NT2/D1 (cell line): ENCODE data around the gene NAALADL2.

Experiments
- DNase-seq: peaks from one replicate; pipeline ENCODE4 v3.0.0-alpha.2; 2011; ENCODE audit warnings: low read depth, low spot score
- H3K27me3 ChIP-seq: 2 replicates; pipeline ENCODE4 v1.6.0; 2011; ENCODE audit warnings: mild to moderate bottlenecking; ENCODE audit not compliant: insufficient read length, insufficient read depth
- H3K36me3 ChIP-seq: 2 replicates; pipeline ENCODE4 v1.6.1; 2011; ENCODE audit warnings: mild to moderate bottlenecking, low read length, mixed read lengths; ENCODE audit not compliant: insufficient read depth, insufficient read length
- H3K4me1 ChIP-seq: 2 replicates; pipeline ENCODE4 v1.5.1; 2011; ENCODE audit not compliant: insufficient read depth, insufficient read length
- H3K4me3 ChIP-seq: 2 replicates; pipeline ENCODE4 v1.5.1; 2011; ENCODE audit warnings: low read depth; ENCODE audit not compliant: insufficient read length
- H3K9ac ChIP-seq: 2 replicates; pipeline ENCODE4 v1.6.0; 2011; ENCODE audit warnings: low read depth; ENCODE audit not compliant: insufficient read length
- H3K9me3 ChIP-seq: 2 replicates; pipeline ENCODE4 v1.5.1; 2011; ENCODE audit warnings: mild to moderate bottlenecking, low read length; ENCODE audit not compliant: insufficient read depth
- SUZ12 ChIP-seq: IDR thresholded peaks from 2 replicates; pipeline ENCODE4 v1.6.1; 2011; ENCODE audit not compliant: insufficient read length, insufficient read depth; ENCODE audit errors: extremely low read depth
- YY1 ChIP-seq: IDR thresholded peaks from 2 replicates; pipeline ENCODE4 v1.6.1; 2011; ENCODE audit not compliant: insufficient read length, insufficient read depth
- ZNF274 ChIP-seq: IDR thresholded peaks from 2 replicates; pipeline ENCODE4 v1.6.1; 2011; ENCODE audit warnings: mild to moderate bottlenecking, low read depth, low read length

The NAALADL2 gene

DNA sequence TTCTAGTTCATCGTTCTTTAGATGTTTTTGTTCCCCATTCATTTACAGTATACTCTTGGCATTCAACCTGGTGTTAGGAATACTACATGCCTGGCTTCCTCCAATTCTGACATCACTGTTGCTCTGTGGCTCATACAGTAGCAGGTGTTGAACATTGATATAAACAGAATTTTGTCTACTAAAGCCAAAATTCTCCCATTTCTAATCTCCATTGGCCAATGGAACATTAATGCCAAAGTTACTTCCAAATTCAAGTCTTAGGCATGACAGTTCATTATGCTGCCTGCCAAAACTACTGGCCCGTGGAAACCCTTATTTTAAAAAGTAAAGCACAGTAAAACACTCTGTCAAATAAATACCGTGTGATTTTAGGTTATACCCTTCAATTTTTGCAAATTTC is 368.0 kb downstream of the NAALADL2 start:
- no peak overlapping the region for H3K9ac ChIP-seq
- TF ChIP-seq ZNF274 (no peak), YY1 (no peak), SUZ12 (no peak)
- no peaks in the 10 kb centered on the region for H3K9me3 ChIP-seq
- H3K4me1 ChIP-seq: no peaks in the 10 kb centered on the region
- no peaks in the 10 kb centered on the region for H3K36me3 ChIP-seq
- H3K27me3 ChIP-seq: no peaks in the 10 kb centered on the region
- DNase-seq: no peak
- no peak overlapping the region for H3K4me3 ChIP-seq

DNA sequence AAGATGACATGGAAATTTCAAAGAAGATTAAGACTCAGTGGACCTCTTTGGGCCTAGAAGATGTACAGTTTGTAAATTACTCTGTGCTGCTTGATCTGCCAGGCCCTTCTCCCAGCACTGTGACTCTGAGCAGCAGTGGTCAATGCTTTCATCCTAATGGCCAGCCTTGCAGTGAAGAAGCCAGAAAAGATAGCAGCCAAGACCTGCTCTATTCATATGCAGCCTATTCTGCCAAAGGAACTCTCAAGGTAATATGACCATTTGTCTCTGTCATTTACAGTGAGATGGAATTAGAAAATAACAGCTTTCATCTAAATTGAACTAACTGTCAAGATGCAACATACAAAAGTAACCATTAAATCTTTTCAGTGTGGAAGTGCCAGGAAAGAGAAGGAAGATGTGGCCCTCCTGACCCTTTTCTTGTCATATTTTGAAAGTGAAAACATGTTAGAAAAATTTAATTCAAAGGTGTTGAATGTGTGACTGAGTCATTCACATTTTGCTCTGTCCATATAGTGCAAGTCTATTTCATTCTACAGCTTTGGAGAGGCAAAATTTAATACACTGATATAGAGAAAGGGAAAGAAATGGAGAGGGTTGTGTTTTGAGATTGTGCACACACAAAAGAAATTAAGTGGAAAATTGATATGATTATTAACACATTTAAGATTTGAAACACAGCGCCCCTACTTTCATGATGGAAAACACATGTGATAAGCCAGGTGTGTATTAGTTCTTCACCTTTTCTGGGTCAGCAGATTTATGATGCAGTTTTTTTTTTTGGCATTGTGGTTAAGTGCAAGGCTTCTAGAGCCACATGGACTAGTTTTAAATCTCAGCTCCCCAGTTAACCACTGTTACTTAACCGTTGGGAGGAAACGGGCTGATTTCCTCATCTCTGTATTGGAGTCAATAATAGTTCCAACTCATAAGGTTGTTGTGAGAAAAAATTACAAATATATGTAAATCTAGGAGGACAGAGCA is 375.1 kb downstream of the NAALADL2 start:
- Histone ChIP-seq H3K4me1 (no peaks in the 10 kb centered on the region), H3K4me3 (no peak overlapping the region), H3K36me3 (no peaks in the 10 kb centered on the region), H3K9me3 (no peaks in the 10 kb centered on the region), H3K9ac (no peak overlapping the region), H3K27me3 (no peaks in the 10 kb centered on the region)
- no peak for TF ChIP-seq SUZ12
- no peak for TF ChIP-seq YY1
- TF ChIP-seq ZNF274: no peak
- no peak for DNase-seq

DNA sequence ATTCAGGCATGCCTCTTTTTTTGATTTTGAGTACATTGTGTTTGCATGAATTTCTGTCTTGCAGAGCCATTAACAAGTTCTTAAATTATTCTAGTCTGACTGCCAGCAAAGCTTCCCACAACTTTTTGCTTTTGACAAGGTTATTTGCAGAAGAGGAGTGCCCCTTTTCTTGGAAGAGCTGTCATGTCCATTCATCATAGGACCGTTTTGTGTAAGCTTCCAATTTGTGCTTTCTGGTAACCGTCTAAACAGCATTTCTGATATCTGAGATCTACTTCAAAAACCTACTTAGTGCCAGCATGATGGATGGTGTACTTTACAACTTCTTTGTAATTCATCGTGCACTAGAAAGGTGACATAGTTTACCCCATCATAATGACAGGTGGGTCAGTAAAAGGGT is 379.7 kb downstream of the NAALADL2 start:
- TF ChIP-seq YY1 (no peak), SUZ12 (no peak), ZNF274 (no peak)
- H3K36me3 ChIP-seq: no peaks in the 10 kb centered on the region

DNA sequence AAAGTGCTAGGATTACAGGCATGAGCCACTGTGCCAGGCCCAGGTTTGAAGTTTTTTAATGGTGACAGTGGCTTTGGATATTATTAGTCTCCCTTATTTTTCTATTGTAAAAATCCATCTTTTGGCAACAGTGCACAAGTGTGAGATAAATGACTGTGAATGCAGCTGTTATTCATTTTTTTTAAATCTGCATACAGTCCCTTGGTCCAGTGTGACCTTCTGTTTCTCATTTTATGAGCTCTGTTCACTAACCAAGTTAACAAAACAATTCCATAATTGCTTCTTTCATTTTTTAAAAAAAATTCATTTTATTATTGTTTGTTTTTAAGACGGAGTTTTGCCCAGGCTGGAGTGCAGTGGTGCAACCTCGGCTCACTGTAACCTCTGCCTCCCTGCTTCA is 381.8 kb downstream of the NAALADL2 start:
- H3K27me3 ChIP-seq: no peaks in the 10 kb centered on the region
- no peaks in the 10 kb centered on the region for H3K4me1 ChIP-seq
- no peaks in the 10 kb centered on the region for H3K36me3 ChIP-seq
- no peak overlapping the region for H3K4me3 ChIP-seq
- H3K9me3 ChIP-seq: no peaks in the 10 kb centered on the region
- no peak overlapping the region for H3K9ac ChIP-seq
- TF ChIP-seq YY1 (no peak), SUZ12 (no peak), ZNF274 (no peak)
- no peak for DNase-seq

More for the DNA sequence above, 379.7 kb downstream of the NAALADL2 start:
- Histone ChIP-seq H3K4me1 (no peaks in the 10 kb centered on the region), H3K9ac (no peak overlapping the region), H3K27me3 (no peaks in the 10 kb centered on the region), H3K4me3 (no peak overlapping the region), H3K9me3 (no peaks in the 10 kb centered on the region)
- no peak for DNase-seq

DNA sequence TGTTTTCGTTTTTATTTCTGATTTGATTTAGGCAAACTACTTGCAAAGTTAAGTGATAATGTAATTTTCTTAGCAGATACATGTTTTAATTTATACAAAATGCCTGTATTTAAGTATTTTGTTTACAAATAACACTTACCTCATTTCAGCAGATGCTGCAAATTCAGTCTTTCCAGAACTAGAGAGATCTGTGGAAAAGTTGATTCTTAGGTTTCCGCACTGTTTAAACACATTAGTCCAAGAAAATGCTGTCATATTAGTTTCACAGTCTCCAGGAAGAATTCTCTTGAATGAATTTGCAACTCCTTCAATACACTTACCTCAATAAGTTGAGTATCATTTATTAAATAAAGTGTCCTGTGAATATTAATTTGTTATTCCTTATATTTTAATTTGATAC is 383.1 kb downstream of the NAALADL2 start:
- Histone ChIP-seq H3K27me3 (no peaks in the 10 kb centered on the region), H3K4me3 (no peak overlapping the region)
- TF ChIP-seq ZNF274: no peak
- TF ChIP-seq YY1: no peak

DNA sequence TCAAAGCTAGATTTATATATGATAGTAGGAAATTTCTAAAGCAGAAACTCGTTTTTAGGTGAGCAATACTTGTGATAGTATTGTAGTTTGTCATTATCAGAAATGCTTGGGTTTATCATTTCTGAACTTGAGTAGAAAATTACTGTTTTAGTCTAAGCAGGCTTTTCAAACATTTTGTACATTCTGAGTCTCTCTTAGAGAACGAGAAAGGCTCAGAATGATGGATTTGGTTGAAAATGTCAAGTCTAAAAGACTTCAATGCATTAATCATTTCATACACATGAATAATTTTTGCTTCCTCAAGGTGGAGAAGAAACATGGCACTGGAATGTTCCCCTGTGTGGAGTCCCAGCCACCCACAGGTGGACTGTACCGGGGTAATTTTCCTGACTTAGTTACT is 387.1 kb downstream of the NAALADL2 start:
- no peak for TF ChIP-seq ZNF274
- TF ChIP-seq SUZ12: no peak
- no peak for TF ChIP-seq YY1
- no peak overlapping the region for H3K4me3 ChIP-seq
- H3K9ac ChIP-seq: no peak overlapping the region
- no peaks in the 10 kb centered on the region for H3K4me1 ChIP-seq
- no peak for DNase-seq
- H3K27me3 ChIP-seq: no peaks in the 10 kb centered on the region
- no peaks in the 10 kb centered on the region for H3K36me3 ChIP-seq
- no peaks in the 10 kb centered on the region for H3K9me3 ChIP-seq

More for the DNA sequence above, 383.1 kb downstream of the NAALADL2 start:
- DNase-seq: no peak
- Histone ChIP-seq H3K36me3 (no peaks in the 10 kb centered on the region), H3K4me1 (no peaks in the 10 kb centered on the region), H3K9ac (no peak overlapping the region), H3K9me3 (no peaks in the 10 kb centered on the region)

DNA sequence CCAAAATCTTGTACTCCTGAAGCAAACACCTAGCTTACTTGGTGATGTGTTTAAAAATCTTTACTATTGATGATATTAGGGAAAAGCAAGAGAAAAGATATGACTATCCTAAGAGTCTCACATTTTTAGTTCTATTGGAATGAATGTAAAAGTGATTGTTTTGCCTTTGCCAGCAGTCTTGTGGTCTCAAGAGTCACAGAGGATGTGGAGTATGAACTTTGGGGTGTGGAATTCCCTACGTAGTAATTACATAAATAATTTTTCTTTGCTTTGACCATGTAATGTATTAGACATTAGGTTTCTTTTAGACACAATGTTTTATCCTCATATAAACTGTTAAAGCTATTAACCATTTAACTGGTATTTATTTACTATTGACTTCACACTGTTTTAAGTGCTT is 387.6 kb downstream of the NAALADL2 start:
- Histone ChIP-seq H3K4me1 (no peaks in the 10 kb centered on the region), H3K27me3 (no peaks in the 10 kb centered on the region), H3K36me3 (no peaks in the 10 kb centered on the region), H3K4me3 (no peak overlapping the region), H3K9ac (no peak overlapping the region), H3K9me3 (no peaks in the 10 kb centered on the region)
- TF ChIP-seq ZNF274 (no peak), SUZ12 (no peak), YY1 (no peak)
- DNase-seq: no peak

DNA sequence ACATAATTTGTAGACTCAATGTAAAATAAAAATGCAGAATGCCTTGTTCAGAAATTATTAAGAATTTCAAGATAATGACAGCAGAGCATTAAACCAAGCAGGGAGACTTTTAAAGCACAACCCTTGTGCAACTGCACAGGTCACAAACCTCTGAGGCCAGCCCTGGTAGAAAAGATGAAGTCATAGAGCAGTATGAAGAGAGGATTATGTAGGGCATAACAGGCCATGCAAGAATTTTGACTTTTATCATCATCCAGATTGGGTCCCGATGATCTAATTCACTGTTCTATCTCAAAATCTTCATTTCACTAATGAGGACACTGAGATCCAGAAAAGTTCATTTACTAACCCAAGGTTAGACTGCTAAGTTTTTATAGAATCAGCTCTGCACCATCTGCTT is 388.5 kb downstream of the NAALADL2 start:
- no peak for DNase-seq
- no peak for TF ChIP-seq ZNF274
- TF ChIP-seq YY1: no peak
- no peak for TF ChIP-seq SUZ12
- Histone ChIP-seq H3K9me3 (no peaks in the 10 kb centered on the region), H3K27me3 (no peaks in the 10 kb centered on the region), H3K4me3 (no peak overlapping the region), H3K36me3 (no peaks in the 10 kb centered on the region), H3K4me1 (no peaks in the 10 kb centered on the region), H3K9ac (no peak overlapping the region)
